Left ventricle myocardium inferior (tissue), 1 donor: ENCODE results near the gene RAB3C. TPM values are rescaled to one million over a fixed set of nuclear protein-coding genes. Genes with fewer than 3 reads are reported as not detected.

Source experiments
- DNase-seq: peaks from one replicate; pipeline ENCODE4 v3.0.0-alpha.2; 2020
- H3K27ac ChIP-seq: fragments of 200-600 bp; replicated peaks from 2 replicates; pipeline ENCODE4 v1.8.0; 2021
- H3K27me3 ChIP-seq: fragments of 200-600 bp; 2 replicates; pipeline ENCODE4 v1.8.0; 2021; ENCODE audit warnings: low read depth
- H3K36me3 ChIP-seq: fragments of 200-600 bp; 2 replicates; pipeline ENCODE4 v1.8.0; 2021
- H3K4me1 ChIP-seq: fragments of 200-600 bp; 2 replicates; pipeline ENCODE4 v1.8.0; 2021
- H3K4me3 ChIP-seq: fragments of 200-600 bp; 2 replicates; pipeline ENCODE4 v1.8.0; 2021; ENCODE audit warnings: mild to moderate bottlenecking, moderate library complexity
- H3K9me3 ChIP-seq: fragments of 200-600 bp; replicated peaks from 2 replicates; pipeline ENCODE4 v1.8.0; 2021
- intact Hi-C: fragments of 100-400 bp; cut with micrococcal nuclease; formaldehyde crosslinking; loops from one replicate; pipeline ENCODE4 v1.11.0; 2022
- total RNA-seq: library from RNA; stranded (reverse); fragmentation: NEBNext Ultra II Directional; extraction: Animal tissue kit (Norgen Biotek cat#: 25700); gene quantifications from one replicate; pipeline ENCODE4 v1.2.1, GENCODE V29; 2021
- TF ChIP-seq, protein P1 (sequence below): fragments of 200-600 bp; IDR thresholded peaks from 2 replicates; pipeline ENCODE4 v1.8.0; 2021; ENCODE audit warnings: antibody characterized with exemption, mild to moderate bottlenecking, borderline replicate concordance
- donor health status: DM: no; HTN: yes; CAD: no; lungs with severe emphysema.

Gene RAB3C
- total RNA-seq, 1 donor from 2014 or later = 1.2 TPM

GRCh38 chr5:58885260-58885659 lies 302.4 kb downstream of the RAB3C start:
- no peak overlapping the region for H3K4me3 ChIP-seq
- no peaks in the 10 kb centered on the region for H3K27me3 ChIP-seq
- H3K36me3 ChIP-seq = no peaks in the 10 kb centered on the region
- no peak overlapping the region for H3K27ac ChIP-seq
- peaks cover 8% of the 10 kb centered on the region for H3K4me1 ChIP-seq
- intact Hi-C loops = loop anchor here (5.0 to 10.0 kb wide), 3 partner anchors 122 to 490 kb away; no protein-coding TSS in a partner anchor
- no peak for DNase-seq
- H3K9me3 ChIP-seq = peaks cover 11% of the 10 kb centered on the region
- TF ChIP-seq, protein P1, sequence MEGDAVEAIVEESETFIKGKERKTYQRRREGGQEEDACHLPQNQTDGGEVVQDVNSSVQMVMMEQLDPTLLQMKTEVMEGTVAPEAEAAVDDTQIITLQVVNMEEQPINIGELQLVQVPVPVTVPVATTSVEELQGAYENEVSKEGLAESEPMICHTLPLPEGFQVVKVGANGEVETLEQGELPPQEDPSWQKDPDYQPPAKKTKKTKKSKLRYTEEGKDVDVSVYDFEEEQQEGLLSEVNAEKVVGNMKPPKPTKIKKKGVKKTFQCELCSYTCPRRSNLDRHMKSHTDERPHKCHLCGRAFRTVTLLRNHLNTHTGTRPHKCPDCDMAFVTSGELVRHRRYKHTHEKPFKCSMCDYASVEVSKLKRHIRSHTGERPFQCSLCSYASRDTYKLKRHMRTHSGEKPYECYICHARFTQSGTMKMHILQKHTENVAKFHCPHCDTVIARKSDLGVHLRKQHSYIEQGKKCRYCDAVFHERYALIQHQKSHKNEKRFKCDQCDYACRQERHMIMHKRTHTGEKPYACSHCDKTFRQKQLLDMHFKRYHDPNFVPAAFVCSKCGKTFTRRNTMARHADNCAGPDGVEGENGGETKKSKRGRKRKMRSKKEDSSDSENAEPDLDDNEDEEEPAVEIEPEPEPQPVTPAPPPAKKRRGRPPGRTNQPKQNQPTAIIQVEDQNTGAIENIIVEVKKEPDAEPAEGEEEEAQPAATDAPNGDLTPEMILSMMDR = no peak

DNA sequence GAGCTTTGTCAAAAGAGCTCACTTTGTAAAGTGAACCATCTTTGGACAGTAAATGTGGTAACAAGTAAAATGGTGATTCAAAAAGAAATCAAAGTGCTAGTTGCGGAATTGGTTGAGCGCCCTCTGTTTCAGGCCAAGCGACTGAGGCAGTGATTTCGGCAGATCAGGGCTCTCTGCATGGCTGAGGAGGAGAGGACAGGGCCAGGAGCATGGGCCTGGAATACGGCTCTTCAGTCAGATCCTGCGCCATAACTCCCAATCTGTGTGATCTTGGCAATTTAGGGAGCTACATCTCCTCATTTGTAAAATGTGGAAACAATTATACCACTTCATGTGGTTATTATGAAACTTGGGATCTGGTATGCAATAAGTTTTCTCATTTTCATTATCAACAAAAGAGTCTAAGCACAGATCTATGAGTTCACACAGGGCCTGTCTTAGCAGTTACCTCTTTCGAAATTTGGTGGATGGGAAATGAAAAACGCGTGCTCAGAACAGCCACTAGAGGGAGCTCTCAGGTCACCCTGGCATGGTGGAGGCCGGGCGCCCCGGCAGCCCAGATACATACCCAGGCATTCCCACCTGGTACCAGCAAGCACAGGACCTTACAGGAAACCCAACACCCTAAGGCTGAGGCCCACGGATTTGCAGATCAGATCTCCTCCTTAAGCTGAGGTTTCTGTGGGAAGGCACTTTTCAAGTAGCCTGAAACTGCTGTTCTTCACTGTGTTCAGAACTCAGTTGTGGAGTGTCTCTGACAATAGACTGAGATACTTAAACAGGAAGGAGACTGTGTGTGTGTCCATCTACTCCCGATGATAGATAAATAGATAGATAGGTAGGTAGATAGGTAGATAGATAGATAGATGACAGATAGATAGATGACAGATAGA lies 303.7 kb downstream of the RAB3C start:
- intact Hi-C loops = loop anchor here (5.0 to 10.0 kb wide), 3 partner anchors 121 to 488 kb away; no protein-coding TSS in a partner anchor
- peaks cover 17% of the 10 kb centered on the region for H3K4me1 ChIP-seq
- DNase-seq = peak; percentile 42
- peak overlapping the region; percentile 54 for H3K27ac ChIP-seq
- H3K9me3 ChIP-seq = peaks cover 11% of the 10 kb centered on the region
- H3K36me3 ChIP-seq = no peaks in the 10 kb centered on the region
- H3K27me3 ChIP-seq = no peaks in the 10 kb centered on the region
- TF ChIP-seq, protein P1 = peak; percentile 93
- H3K4me3 ChIP-seq = no peak overlapping the region

- TF ChIP-seq, protein P1 = no peak
- H3K4me1 ChIP-seq = peaks cover 24% of the 10 kb centered on the region
- intact Hi-C loops = loop anchor here (5.0 to 10.0 kb wide), 3 partner anchors 120 to 487 kb away; no protein-coding TSS in a partner anchor
- H3K9me3 ChIP-seq = peaks cover 11% of the 10 kb centered on the region
- H3K27ac ChIP-seq = peak overlapping the region; percentile 54
- no peak for DNase-seq
- H3K4me3 ChIP-seq = no peak overlapping the region
- no peaks in the 10 kb centered on the region for H3K27me3 ChIP-seq
- no peaks in the 10 kb centered on the region for H3K36me3 ChIP-seq
These were observed 304.4 kb downstream of the RAB3C start for GRCh38 chr5:58887311-58887710.

DNA sequence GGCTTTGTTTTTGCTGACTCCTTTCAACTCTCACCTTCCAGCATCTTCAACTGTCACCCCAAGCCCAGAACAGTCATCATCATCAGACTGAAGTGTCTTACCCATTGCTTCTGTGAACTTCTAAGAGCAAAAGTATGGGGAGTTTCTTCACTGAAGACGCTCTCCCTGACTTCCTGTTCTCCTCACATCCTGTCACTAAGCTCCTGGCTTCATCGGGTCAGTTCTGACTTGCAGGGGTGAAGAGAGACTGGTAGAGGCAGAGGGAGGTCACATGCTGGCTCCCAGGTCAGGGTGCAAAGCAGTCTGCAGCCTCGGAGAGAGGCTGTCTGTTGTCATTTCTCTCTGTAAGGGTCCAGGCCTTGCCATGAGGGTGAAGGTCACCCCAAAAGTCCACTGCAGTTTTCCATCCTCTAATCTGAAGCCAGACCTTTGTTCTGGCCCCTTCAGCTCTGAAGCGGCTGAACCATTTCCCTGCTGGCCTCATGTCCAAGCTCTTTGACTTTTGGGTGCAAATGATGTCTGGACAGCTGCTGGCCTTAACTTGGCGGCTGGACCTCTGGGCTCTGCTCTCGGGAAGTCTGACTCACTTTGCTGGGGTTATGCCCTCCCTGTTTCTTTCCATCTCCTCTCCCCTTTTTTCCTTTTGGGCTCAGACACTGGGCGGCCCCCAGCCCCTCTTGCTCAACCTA lies 305.0 kb downstream of the RAB3C start:
- Histone ChIP-seq H3K27me3 (no peaks in the 10 kb centered on the region), H3K27ac (peak overlapping the region; percentile 54), H3K4me3 (no peak overlapping the region), H3K9me3 (peaks cover 11% of the 10 kb centered on the region), H3K4me1 (peaks cover 25% of the 10 kb centered on the region), H3K36me3 (no peaks in the 10 kb centered on the region)
- TF ChIP-seq, protein P1 = no peak
- intact Hi-C loops = loop anchor here (5.0 to 10.0 kb wide), 3 partner anchors 119 to 487 kb away; no protein-coding TSS in a partner anchor
- DNase-seq = peak; percentile 60

DNA sequence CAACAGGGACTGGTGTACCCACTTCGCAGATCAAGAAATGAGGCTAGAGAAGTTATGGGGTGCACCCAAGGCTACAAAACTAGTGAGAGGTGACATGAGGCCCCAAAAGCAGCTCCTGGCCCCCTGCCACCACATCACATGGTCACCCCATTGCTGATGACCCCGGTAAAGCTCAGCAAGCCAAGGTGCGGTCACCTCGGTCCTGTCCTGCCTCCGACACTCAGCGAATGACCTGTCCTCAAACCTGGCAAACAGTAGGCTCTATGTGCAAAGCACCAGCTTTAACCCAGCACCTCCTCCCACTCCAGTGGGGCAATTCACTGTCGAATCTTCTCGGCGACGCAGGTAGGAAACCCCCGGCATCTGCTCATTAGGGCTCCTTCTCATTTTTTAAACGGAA lies 307.4 kb downstream of the RAB3C start:
- peak overlapping the region; percentile 73 for H3K27ac ChIP-seq
- intact Hi-C loops = no loop called here
- DNase-seq = peak; percentile 17

More for the DNA sequence above, 307.4 kb downstream of the RAB3C start:
- H3K9me3 ChIP-seq = no peaks in the 10 kb centered on the region
- H3K36me3 ChIP-seq = no peaks in the 10 kb centered on the region
- no peaks in the 10 kb centered on the region for H3K27me3 ChIP-seq
- TF ChIP-seq, protein P1 = no peak
- H3K4me1 ChIP-seq = peaks cover 25% of the 10 kb centered on the region
- no peak overlapping the region for H3K4me3 ChIP-seq
